Heart right ventricle (tissue), 16 donors: ENCODE measurements around the gene GHDC. TPM values are rescaled to one million over a fixed set of nuclear protein-coding genes. Genes with fewer than 3 reads are reported as not detected.
"Not testable (repeated sequence)": the region's sequence is repeated elsewhere in the genome, so short reads cannot be mapped to it uniquely, and the experiment has no call there.

Source experiments
- ATAC-seq, 8 donors: fragments of 200-7000 bp; cut with Tn5 transposase; one replicate each; pipeline ENCODE4 v1.9.1; 2020; ENCODE audit warnings: mild to moderate bottlenecking in 8 of 8, moderate library complexity in 8 of 8, moderate number of reproducible peaks in 1 of 8
- DNase-seq, 2 donors: peaks; one replicate each; pipeline ENCODE4 v3.0.0-alpha.2; 2020
- H3K27ac ChIP-seq, 10 donors: fragments of 200-600 bp; sonication (generic) in 2 of 10; one replicate each; pipeline versions ENCODE4 v1.5.0 to v1.8.0; 2020 to 2022; ENCODE audit warnings: mild to moderate bottlenecking in 3 of 10
- H3K27me3 ChIP-seq, 7 donors: fragments of 200-600 bp; one replicate each; pipeline ENCODE4 v1.8.0; 2021 to 2022; ENCODE audit warnings: mild to moderate bottlenecking in 2 of 7
- H3K36me3 ChIP-seq, 9 donors: fragments of 200-600 bp; sonication (generic) in 1 of 9; one replicate each; pipeline versions ENCODE4 v1.5.0 to v1.8.0; 2020 to 2022; ENCODE audit warnings: mild to moderate bottlenecking in 2 of 9
- H3K4me1 ChIP-seq, 9 donors: fragments of 200-600 bp; sonication (generic) in 1 of 9; one replicate each; pipeline versions ENCODE4 v1.5.0 to v1.8.0; 2020 to 2022; ENCODE audit warnings: mild to moderate bottlenecking in 4 of 9
- H3K4me3 ChIP-seq, 10 donors: fragments of 200-600 bp; sonication (generic) in 2 of 10; one replicate each; pipeline versions ENCODE4 v1.5.0 to v1.8.0; 2020 to 2022; ENCODE audit warnings: mild to moderate bottlenecking in 7 of 10, moderate library complexity in 2 of 10
- H3K9me3 ChIP-seq, 11 donors: fragments of 200-600 bp in 10 of 11; sonication (generic) in 2 of 11; one replicate each; pipeline versions ENCODE4 v1.5.0 to v1.8.0; 2013 to 2022; ENCODE audit warnings: mild to moderate bottlenecking in 2 of 11, control low read depth in 1 of 11, moderate library complexity in 1 of 11
- WGBS, 2 donors: extraction: QIAGEN DNeasy Blood & Tissue Kit; methylation state at CpG; one replicate each; pipeline ENCODE4 v1.1.7; 2013; ENCODE audit warnings: inconsistent platforms in 1 of 2; 5-methylcytosine and 5-hydroxymethylcytosine counted together
- intact Hi-C, 10 donors: fragments of 100-400 bp; cut with DNase I; formaldehyde crosslinking; loops; one replicate each; pipeline versions ENCODE4 v1.11.1 to v1.14.2; 2022
- polyA plus RNA-seq, 2 donors: library from polyadenylated mRNA; stranded (reverse); fragments of 200-250 nt; gene quantifications; one replicate each; pipeline ENCODE4 v1.2.3, GENCODE V29; 2013
- total RNA-seq, 10 donors: library from RNA; stranded (reverse); fragmentation: NEBNext Ultra II Directional in 3 of 10; extraction: Animal tissue kit (Norgen Biotek cat#: 25700) in 3 of 10; gene quantifications; one replicate each; pipeline versions ENCODE4 v1.2.1 to v1.2.4, GENCODE V29; 2021 to 2023
- TF ChIP-seq, protein P1 (sequence below), 9 donors: fragments of 200-600 bp; sonication (generic) in 2 of 9; IDR thresholded peaks; one replicate each; pipeline versions ENCODE4 v1.5.0 to v1.8.0; 2021 to 2022; ENCODE audit warnings: antibody characterized with exemption in 9 of 9, mild to moderate bottlenecking in 5 of 9, moderate library complexity in 1 of 9
- donor health status: Arrhythmogenic right ventricular cardiomyopathy.
- donor health status: ischemic (EF 13 %, LVEDD 7.1; RV severe dilation, severe dysfunction).
- donor health status: healthy with polysubstance abuse.
- donor health status: DM: no; HTN: yes; CAD: no.
- donor health status: DM: no; HTN: no; CAD: no.
- donor health status: ischemic (EF 25% LVEDD 6.9; RV normal size, moderate dysfunction).
- donor health status: ischemic (EF 25% LVEDD 5.7; RV mildly dilated, moderate dysfunction).
- donor health status: healthy.
- donor health status: DM: yes; HTN: yes; CAD: no.
- donor health status: Ischemic cardiomyopathy.
- donor health status: ischemic (EF 35%, LVEDD 5.7; RV mildly dilated, moderate dysfunction).
- donor health status: nonischemic (EF 11% LVEDD 7.7; RV severe dilation, severe dysfunction).
- donor health status: DM: yes; HTN: yes; CAD: no.
- donor health status: PGD.
- donor health status: ischemic (EF 29% LVEDD 5.4; RV normal size, mild dysfunction).
- donor health status: nonischemic (EF 23%, LVEDD 6.1; RV moderate dilation, normal function).

Gene GHDC
- total and polyA plus RNA-seq, 12 donors, result 4.6 to 11.5 (median 6.5) TPM

DNA sequence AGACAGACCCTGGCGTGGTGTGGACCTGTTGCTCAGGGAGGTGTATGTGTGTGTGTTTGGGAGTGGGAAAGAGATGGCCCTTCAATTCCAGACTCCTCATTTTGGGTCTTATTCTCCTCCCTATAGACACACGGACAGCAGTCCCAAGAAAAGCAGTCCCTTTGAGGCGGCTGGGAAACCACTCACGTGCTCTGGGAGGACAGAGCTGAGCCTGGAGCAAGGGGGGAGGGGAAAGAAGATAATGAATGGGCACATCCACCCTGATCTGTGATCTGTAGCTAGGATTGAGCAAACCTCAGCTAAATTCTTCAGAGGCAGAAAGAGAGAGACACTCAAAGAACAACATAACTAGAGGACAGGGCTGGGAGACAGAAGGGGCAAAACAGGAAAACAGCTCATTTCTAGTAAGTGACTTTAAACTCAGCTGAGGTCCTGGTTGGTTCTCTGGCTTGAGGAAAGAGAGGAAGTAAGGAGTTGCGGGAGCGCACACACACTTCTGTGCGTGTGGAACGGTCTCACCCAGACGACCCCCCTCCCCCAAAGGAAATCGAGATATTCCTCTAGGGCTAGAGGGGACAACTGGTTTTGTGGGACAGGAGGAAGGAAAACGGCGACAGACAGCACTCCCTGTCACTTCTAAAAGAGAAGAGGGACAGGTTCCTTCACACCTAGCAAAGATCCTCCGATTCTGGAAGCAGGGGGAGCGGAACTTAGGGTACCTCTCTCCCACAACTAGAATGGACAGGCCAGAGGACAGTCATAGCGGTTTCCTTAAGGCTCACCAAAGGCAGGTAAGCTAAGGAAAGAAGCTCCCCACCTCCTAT, 40.2 kb downstream of the GHDC start:
- peaks cover 0 to 33% (median 0%) of the 10 kb centered on the region in 9 donors for H3K36me3 ChIP-seq
- peak overlapping the region; percentile 69 to 100 (median 86) for H3K4me3 ChIP-seq
- no peak for ATAC-seq
- 4 to 6% methylated on average over 15 of the region's 15 CpGs for WGBS, 2 donors
- H3K27me3 ChIP-seq, result no peaks in the 10 kb centered on the region
- peak overlapping the region; percentile 57 to 97 (median 86) for H3K27ac ChIP-seq
- peaks cover 0 to 4% (median 0%) of the 10 kb centered on the region in 11 donors for H3K9me3 ChIP-seq
- DNase-seq, result no peak
- intact Hi-C loops, result no loop called here
- TF ChIP-seq, protein P1, sequence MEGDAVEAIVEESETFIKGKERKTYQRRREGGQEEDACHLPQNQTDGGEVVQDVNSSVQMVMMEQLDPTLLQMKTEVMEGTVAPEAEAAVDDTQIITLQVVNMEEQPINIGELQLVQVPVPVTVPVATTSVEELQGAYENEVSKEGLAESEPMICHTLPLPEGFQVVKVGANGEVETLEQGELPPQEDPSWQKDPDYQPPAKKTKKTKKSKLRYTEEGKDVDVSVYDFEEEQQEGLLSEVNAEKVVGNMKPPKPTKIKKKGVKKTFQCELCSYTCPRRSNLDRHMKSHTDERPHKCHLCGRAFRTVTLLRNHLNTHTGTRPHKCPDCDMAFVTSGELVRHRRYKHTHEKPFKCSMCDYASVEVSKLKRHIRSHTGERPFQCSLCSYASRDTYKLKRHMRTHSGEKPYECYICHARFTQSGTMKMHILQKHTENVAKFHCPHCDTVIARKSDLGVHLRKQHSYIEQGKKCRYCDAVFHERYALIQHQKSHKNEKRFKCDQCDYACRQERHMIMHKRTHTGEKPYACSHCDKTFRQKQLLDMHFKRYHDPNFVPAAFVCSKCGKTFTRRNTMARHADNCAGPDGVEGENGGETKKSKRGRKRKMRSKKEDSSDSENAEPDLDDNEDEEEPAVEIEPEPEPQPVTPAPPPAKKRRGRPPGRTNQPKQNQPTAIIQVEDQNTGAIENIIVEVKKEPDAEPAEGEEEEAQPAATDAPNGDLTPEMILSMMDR (IDR thresholded peaks at IDR 0.05), result no peak
- H3K4me1 ChIP-seq, result peaks cover 8 to 59% (median 31%) of the 10 kb centered on the region in 9 donors

DNA sequence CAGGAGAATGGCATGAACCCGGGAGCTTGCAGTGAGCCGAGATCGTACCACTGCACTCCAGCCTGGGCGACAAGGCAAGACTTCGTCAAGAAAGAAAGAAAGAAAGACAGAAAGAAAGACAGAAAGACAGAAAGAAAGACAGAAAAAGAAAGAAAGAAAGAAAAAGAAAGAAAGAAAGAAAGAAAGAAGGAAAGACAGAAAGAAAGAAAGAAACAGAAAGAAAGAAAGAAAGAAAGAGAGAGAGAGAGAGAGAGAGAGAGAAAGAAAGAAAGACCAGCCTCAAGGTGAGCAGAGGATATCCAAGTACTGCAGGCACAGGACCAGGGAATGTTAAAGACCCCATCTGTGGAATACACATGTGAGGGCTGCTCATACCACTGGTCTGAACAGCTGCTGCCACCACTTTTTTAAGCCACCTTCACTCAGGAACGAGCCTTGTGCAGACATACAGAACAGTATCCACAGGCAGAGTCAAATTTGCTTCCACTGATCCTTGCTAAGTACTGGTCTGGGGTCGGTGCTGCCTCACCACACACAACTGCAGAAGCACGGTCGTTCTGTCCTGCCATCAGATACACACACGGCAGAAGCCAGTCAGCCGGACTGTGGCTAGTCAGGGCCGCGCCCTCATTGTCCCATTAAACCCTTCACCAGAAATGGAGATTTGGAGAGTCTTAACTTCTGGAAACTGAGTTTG, 47.2 kb downstream of the GHDC start:
- peaks cover 5 to 48% (median 29%) of the 10 kb centered on the region in 9 donors for H3K4me1 ChIP-seq
- H3K4me3 ChIP-seq, result no peak overlapping the region
- no peaks in the 10 kb centered on the region for H3K27me3 ChIP-seq
- ATAC-seq (no peak), DNase-seq (no peak)
- peaks cover 0 to 95% (median 8%) of the 10 kb centered on the region in 9 donors for H3K36me3 ChIP-seq
- intact Hi-C loops, result no loop called here
- TF ChIP-seq, protein P1 (IDR thresholded peaks at IDR 0.05), result no peak
- no peaks in the 10 kb centered on the region for H3K9me3 ChIP-seq
- WGBS, 2 donors, result 87 to 88% methylated on average over 13 of the region's 13 CpGs
- H3K27ac ChIP-seq, result no peak overlapping the region

DNA sequence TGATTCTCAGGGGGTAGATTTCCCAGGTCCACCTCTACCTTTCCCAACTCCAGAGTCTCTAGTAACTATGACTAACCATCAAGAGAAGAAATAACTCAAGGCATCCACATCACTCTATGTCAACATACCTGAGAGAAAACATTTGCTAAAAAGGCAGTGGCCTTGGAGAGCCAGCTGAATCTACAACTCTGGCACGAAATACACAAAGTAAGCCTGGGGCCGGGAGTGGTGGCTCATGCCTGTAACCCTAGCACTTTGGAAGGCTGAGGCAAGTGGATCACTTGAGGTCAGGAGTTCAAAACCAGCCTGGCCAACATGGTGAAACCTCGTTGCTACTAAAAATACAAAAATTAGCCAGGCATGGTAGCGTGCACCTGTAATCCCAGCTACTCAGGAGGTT, 51.2 kb downstream of the GHDC start:
- intact Hi-C loops, DNase-seq, H3K4me3 ChIP-seq, ATAC-seq, H3K27me3 ChIP-seq, H3K9me3 ChIP-seq: not testable (repeated sequence)
- Histone ChIP-seq H3K36me3 (peaks cover 0 to 84% (median 8%) of the 10 kb centered on the region in 9 donors), H3K4me1 (peaks cover 24 to 59% (median 48%) of the 10 kb centered on the region in 9 donors), H3K27ac (peak overlapping the region in 6 of 10 donors; percentile 36 to 70 (median 50))
- 92 to 94% methylated on average over 4 of the region's 4 CpGs for WGBS, 2 donors

DNA sequence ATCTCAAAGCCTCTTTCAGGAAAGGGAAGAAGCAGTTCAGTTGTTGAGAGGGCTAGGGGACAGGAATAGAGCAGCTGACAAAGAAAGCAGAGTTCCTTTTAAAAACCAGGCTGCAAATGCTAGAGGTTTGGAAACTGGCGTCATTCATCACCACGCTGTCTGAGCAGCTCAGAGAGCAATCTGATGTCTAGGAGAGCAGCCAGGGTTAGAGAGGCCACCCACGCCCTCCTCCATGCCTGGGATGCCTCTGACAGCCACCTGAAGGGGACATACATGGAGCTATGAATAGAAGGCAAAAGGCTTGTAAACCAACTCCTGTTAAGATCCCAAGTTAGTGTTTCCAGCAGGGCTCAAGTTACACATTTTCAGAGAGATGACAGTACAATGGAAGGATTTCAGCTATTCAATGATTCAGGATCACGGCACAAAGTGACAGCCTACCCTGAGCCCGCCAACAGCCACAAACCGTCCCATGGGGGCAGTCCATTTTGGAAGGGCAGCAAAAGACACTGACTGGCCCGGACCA, 51.9 kb downstream of the GHDC start:
- ATAC-seq (peak; percentile 12 to 90 (median 74)), DNase-seq (no peak)
- Histone ChIP-seq H3K4me1 (peaks cover 24 to 66% (median 54%) of the 10 kb centered on the region in 9 donors), H3K9me3 (no peaks in the 10 kb centered on the region), H3K4me3 (no peak overlapping the region), H3K27ac (peak overlapping the region in 8 of 10 donors; percentile 25 to 70 (median 44)), H3K27me3 (no peaks in the 10 kb centered on the region), H3K36me3 (peaks cover 0 to 79% (median 8%) of the 10 kb centered on the region in 9 donors)
- TF ChIP-seq, protein P1 (IDR thresholded peaks at IDR 0.05), result no peak
- intact Hi-C loops, result no loop called here
- WGBS, 2 donors, result 43 to 58% methylated on average over 7 of the region's 7 CpGs
